Panc1 (cell line): ENCODE measurements around the gene WDR70.
"Not testable (repeated sequence)": the region's sequence is repeated elsewhere in the genome, so short reads cannot be mapped to it uniquely, and the experiment has no call there.

Experiments used
- POLR2AphosphoS5 ChIP-seq: IDR thresholded peaks from 2 replicates; pipeline ENCODE4 v1.6.1; 2012; ENCODE audit warnings: mild to moderate bottlenecking, low read depth, low read length, moderate library complexity
- SIN3A ChIP-seq: IDR thresholded peaks from 2 replicates; pipeline ENCODE4 v1.6.1; 2012; ENCODE audit warnings: low read depth, mild to moderate bottlenecking, low read length, moderate library complexity, borderline replicate concordance; ENCODE audit not compliant: insufficient read depth
- TCF7L2 ChIP-seq: IDR thresholded peaks from 2 replicates; pipeline ENCODE4 v1.6.1; 2011; ENCODE audit warnings: mild to moderate bottlenecking, low read depth, low read length, inconsistent platforms
- TF ChIP-seq, protein P1 (sequence below): fragments of 450-650 bp; IDR thresholded peaks from 2 replicates; pipeline ENCODE4 v1.5.1; 2017; ENCODE audit warnings: mild to moderate bottlenecking
- TF ChIP-seq, protein P2 (sequence below), 2 experiments: IDR thresholded peaks; 2 replicates each; pipeline ENCODE4 v1.6.1; 2011 to 2012; ENCODE audit warnings: low read depth in 2 of 2, control low read depth in 1 of 2, low read length in 1 of 2, mild to moderate bottlenecking in 1 of 2, moderate library complexity in 1 of 2; ENCODE audit not compliant: insufficient read depth in 1 of 2

DNA sequence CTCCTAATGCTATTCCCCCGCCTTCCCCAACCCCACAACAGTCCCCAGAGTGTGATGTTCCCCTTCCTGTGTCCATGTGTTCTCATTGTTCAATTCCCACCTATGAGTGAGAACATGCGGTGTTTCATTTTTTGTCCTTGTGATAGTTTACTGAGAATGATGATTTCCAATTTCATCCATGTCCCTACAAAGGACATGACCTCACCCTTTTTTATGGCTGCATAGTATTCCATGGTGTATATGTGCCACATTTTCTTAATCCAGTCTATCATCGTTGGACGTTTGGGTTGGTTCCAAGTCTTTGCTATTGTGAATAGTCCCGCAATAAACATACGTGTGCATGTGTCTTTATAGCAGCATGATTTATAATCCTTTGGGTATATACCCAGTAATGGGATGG, 295.2 kb downstream of the WDR70 start:
- TF ChIP-seq, protein P1, sequence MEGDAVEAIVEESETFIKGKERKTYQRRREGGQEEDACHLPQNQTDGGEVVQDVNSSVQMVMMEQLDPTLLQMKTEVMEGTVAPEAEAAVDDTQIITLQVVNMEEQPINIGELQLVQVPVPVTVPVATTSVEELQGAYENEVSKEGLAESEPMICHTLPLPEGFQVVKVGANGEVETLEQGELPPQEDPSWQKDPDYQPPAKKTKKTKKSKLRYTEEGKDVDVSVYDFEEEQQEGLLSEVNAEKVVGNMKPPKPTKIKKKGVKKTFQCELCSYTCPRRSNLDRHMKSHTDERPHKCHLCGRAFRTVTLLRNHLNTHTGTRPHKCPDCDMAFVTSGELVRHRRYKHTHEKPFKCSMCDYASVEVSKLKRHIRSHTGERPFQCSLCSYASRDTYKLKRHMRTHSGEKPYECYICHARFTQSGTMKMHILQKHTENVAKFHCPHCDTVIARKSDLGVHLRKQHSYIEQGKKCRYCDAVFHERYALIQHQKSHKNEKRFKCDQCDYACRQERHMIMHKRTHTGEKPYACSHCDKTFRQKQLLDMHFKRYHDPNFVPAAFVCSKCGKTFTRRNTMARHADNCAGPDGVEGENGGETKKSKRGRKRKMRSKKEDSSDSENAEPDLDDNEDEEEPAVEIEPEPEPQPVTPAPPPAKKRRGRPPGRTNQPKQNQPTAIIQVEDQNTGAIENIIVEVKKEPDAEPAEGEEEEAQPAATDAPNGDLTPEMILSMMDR: not testable (repeated sequence)
- not testable (repeated sequence) for TF ChIP-seq SIN3A, POLR2AphosphoS5, TCF7L2
- TF ChIP-seq, protein P2, sequence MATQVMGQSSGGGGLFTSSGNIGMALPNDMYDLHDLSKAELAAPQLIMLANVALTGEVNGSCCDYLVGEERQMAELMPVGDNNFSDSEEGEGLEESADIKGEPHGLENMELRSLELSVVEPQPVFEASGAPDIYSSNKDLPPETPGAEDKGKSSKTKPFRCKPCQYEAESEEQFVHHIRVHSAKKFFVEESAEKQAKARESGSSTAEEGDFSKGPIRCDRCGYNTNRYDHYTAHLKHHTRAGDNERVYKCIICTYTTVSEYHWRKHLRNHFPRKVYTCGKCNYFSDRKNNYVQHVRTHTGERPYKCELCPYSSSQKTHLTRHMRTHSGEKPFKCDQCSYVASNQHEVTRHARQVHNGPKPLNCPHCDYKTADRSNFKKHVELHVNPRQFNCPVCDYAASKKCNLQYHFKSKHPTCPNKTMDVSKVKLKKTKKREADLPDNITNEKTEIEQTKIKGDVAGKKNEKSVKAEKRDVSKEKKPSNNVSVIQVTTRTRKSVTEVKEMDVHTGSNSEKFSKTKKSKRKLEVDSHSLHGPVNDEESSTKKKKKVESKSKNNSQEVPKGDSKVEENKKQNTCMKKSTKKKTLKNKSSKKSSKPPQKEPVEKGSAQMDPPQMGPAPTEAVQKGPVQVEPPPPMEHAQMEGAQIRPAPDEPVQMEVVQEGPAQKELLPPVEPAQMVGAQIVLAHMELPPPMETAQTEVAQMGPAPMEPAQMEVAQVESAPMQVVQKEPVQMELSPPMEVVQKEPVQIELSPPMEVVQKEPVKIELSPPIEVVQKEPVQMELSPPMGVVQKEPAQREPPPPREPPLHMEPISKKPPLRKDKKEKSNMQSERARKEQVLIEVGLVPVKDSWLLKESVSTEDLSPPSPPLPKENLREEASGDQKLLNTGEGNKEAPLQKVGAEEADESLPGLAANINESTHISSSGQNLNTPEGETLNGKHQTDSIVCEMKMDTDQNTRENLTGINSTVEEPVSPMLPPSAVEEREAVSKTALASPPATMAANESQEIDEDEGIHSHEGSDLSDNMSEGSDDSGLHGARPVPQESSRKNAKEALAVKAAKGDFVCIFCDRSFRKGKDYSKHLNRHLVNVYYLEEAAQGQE (IDR thresholded peaks at IDR 0.05; ENCODE audit: insufficient read depth in 1 of 2, low read depth in 2 of 2, low read length in 1 of 2): not testable (repeated sequence)
